Bone marrow (tissue), 2 donors: ENCODE measurements around the gene CBS.
"Not testable (repeated sequence)": the region's sequence is repeated elsewhere in the genome, so short reads cannot be mapped to it uniquely, and the experiment has no call there.

Experiments
- DNase-seq, 2 donors: peaks; one replicate each; lab custom pipeline; 2025; lab: John Stamatoyannopoulos, UW

The CBS gene

DNA sequence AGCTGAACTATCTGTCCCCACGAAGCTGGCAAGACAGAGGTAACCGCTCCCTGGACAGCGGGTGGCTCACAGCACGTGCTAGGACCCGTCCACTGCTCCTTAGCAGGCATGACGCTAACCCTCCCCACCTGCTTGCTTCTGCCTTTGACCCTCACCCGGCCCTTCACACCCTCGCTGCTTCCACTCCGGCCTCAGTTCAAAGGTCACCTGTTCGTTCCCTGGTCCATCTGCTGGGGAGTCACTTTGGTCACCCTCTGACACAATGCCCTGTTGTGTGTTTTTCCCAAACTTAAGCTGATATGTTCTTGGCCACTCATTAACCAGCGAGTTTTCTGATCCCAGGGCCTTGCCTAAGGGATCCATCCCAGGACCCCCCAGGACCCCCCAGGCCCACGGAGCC is 7.6 kb downstream of the CBS start:
- not testable (repeated sequence) for DNase-seq

DNA sequence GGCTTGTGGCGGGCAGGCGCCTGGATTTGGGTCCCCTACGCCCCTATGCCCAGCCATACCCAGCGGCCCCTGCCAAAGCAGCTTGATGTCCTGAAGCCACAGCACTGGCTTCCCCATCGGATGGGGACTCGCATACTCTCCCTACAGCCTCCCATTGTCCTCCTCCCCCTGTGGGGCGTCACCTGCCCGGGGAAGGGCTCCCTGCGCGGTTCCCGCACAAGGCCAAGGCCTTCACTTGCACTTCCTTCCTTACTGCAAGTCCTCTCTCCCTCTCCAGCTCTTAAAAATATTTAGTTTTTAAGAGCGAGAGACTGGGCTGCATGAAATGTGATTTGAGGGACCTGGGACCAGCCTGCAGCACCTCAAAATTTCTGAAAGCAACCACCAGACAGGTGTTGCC is 8.9 kb downstream of the CBS start:
- DNase-seq, result not testable (repeated sequence)

DNA sequence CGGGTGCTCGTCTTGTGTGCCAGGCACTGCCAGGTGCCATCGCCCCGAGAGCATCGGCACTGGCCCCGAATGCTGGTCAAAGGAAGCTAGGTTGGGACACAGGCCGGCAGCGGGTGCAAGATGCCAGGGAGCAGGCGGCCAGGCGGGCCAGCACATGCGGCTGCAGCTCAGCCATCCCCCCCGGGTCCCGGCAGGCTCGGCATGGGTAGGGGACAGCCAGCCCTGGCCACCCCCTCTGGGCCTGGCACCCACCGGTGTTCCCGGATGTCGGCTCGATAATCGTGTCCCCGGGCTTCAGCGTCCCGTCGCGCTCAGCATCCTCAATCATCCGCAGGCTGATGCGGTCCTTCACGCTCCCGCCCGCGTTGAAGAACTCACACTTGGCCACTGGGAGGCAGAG is 9.6 kb downstream of the CBS start:
- DNase-seq, result not testable (repeated sequence)

DNA sequence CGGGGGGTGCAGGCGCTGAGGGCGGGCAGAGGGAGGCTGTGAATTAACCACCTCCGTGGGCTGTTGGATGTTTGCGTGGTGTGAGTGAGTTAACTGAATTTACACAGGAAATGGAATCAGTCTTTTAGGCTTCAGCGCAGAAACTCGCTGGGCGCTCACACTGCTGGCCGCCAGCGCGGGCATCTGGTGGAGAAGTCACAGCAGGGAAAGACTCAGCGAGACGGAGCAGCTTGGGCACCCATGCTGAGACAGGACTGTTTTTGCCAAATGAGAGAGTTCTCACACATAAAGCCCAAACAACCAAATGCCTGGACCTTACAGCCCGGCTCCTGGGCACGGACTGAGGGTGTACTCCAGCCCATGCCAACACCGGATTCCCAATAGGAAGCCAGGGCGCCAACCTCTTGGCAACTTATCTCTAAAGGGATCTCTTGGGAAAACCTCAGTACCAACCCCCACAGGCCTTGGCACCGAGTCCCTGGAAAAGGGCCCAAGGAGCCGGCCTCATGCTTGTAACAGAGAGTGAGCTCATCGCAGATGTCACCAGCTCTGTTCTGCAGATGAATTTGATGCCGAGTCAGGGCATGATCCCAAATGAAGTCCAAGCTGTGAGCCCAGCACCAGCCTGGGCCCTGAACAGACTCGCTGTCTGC is 11.2 kb downstream of the CBS start:
- not testable (repeated sequence) for DNase-seq

DNA sequence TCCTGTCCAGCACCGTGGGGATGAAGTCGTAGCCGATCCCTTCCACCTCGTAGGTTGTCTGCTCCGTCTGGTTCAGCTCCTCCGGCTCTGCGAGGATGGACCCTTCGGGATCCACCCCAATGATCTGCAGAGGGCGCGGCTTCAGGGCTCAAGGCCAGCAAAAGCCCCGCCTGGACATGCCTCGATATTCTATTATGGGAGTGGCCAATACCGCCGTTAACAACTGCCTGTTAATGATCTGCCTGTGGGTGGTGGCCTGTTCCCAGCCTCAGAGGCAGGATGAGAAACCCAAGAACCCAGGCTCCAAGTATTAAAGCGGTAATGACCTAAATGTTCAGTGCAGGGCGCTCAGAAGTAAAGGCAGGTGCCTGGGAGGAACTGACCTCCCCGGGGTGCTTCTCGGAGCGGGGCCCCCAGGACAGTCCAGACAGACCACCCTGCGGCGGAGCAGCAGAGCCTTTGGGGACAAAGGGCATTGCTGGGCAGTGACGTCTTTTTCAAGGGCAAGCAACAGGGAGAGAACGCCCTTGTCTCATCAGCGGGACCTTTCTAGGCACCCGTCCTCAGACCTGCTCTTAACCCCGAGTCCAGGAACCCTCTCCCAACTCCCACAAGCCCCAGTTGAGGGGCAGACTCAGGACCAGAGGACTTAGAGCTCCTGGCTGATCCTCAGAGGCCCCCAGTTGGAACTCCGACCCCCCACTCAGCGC is 12.5 kb downstream of the CBS start:
- DNase-seq, result not testable (repeated sequence)

GRCh38 chr21:43053112-43053511 is 22.5 kb downstream of the CBS start:
- DNase-seq, result not testable (repeated sequence)

DNA sequence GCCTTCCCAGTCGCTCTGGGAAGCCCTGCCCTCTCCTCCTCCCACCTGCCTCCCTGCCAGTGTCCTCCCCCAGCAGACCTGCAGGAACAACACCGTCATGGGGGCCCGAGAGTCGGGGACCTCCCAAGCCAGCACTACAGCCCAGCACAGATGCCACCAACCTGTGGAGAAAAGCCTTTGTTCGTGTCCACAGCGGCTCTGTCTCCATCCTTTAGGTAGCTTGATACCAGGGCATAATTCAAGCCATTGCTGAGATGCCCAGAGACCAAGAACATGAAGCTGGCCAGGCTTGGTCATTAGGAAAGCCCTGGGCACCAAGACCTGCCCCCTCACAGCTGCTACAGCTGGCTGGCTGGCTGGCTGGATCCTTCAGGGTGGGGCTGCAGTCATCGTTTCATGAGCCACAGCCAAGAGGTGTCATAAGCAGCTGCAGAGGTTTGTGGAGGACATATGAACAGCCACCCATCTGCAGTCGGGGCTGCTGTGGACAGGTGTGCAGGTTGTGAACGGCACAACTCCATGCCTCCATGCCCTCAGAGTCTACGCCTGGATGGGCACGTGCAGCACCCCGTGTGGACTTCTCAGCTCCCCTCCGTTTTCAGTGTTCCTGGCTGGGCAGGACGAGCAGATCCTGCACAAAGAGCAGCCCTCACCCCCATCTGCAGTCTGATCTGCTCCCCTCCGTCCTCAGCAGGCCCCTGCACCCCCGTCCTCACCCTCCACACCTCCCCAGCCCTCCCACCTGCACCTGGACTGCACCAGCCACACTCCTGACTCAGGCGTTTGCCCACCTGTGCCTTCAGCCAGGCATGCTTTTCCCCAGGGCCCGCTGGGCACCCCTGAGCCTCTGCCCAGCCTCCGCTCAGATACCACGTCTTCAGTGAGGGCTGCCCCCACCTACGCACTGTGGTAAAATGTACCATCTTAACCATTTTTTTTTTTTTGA is 29.5 kb downstream of the CBS start:
- DNase-seq, result not testable (repeated sequence)

DNA sequence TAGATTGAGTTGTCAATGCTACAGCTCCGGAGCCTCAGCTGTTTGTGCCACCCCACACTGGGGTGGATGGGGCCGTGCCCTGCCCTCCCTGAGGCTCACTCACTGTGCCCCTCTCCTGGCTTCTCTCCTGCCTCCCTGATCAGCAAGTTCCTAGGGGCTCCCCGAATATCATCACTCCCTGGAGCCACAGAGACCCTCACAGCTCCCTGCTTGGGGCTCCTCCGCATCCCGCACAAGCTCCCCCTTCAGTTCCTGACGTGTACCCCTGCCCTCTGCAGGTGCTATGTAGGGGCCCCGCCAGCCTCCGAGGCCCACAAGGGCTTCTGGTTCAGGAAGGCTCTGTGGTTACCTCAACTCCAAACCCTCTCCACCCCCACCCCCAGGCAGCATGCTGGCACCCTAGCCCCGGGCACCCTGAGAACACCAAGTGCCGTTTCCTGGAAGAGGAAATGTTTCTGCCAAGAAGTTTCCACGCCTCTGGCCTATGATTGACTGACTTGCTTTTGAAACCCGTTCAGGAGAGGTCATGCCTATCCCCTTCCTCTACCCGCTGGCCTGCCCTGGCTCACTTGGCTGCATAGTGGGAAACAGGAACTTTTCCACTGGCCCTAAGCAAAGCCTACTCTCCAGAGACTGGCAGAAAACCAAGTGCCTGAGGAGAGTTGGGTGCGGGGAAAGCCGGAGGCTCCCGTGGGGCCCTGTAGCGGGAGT is 30.3 kb downstream of the CBS start:
- not testable (repeated sequence) for DNase-seq

DNA sequence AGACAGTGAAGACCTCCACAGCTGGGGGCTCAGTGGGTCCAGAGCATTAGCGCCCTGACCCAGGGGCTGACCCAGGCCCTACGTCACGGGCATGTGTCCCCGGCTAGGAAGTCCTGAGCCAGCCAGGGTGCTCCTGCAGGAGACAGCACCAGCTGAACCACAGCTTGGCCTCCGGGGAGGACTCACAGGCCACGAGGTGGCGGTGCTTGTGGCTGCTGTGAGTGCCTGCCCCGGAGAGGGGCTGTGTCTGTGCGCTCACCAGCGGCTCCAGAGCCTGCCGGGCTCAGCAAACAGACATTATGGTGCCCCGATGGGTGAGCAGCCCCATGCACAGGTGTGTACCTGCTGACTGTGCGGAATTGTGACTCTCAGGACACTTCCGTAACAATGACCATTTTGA is 31.1 kb downstream of the CBS start:
- not testable (repeated sequence) for DNase-seq

GRCh38 chr21:43043291-43043690 is 32.3 kb downstream of the CBS start:
- not testable (repeated sequence) for DNase-seq

DNA sequence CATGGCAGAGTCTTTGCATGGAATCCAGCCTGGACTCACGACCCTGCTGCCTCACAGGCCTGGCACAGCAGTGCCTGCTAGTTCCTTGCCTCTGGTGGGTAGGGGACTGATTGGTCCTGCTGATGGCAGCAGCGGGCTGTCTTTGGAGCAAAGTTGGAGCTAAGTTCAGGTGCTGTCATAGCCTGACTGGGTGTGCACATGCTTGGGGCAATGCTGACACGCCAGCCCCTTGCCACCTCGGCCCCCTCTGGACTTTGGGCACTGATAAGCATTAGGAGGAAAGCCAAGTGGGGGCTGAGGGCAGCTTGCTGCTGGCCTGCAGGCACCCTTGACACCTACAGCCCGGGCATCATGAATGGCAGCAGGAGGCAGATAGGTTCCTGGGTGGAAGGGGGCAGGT is 33.5 kb downstream of the CBS start:
- DNase-seq, result not testable (repeated sequence)

DNA sequence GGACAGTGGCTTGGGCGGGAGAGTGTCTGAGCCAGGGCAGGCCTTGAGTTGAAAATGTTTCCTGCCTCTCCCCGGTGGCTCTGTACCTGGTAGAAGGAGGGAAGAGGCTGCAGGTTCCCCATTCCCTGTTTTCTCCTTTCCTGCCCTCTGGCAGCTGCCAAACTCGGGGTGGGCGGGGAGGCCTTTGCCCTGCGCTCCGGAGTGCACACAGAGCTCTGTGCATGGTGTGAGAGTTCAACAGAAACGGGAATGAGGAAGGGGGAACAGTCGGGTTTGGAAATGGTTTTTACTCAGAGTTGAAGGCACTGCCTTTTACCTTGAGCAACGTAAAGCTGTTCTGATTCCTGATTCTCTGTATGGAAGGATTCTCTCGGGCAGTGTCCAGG is 37.0 kb downstream of the CBS start:
- not testable (repeated sequence) for DNase-seq

- not testable (repeated sequence) for DNase-seq
These were observed 37.5 kb downstream of the CBS start for GRCh38 chr21:43037918-43038658.

DNA sequence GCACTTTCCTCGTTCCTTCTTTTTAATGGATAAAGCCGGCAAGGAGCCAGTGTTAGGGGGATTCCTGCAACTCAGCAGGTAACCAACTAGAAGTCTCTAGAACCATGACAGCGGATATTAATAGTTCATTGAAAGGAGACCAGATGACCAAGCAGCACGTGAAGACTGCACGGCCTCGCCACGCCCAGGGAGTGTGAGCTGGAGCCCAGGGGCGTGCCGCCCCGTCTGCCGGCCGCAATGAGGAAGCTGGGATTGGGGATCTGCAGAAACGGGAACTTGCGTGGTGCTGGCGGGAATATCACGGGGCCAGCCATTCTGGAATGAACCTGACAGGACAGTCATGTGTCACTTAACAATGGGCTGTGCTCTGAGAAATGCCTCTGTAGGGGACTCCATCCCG is 38.7 kb downstream of the CBS start:
- not testable (repeated sequence) for DNase-seq

DNA sequence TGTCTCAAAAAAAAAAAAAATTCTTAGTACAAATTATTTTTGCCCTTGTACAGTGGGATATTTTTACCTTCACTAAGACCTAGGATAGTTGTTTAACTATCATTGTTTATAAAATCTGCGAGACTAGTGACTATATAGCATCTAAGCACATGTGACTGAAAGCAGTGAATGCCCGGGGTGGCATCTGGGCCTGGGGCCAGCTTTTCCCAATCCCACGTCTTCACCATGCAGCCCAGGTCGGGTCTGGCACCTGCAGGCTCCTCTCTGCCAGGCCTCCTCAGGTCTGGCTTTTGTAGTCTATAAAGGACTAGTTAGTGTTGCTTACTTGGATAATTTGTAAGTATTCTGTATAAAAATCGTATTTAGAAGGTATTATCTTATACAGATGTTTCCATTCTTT is 40.8 kb downstream of the CBS start:
- DNase-seq, result no peak

DNA sequence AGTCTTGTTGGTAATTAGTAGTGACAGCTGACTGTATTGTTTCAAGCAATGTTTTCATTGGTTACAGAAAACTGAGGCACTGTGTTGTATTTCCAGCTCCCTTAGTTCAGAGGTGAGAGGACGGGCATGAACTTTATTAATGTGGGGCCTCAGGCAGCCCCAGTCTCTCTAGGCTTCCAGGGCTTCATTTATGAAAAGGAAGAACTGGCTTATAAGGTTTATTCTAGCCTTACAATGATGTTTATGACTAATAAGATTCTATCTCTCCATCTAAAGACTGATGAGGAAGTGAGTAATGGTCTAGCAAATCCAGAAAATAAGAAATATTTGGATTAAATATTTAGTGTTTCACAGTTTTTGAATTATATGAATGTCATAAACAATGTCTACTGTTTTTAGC is 41.5 kb downstream of the CBS start:
- DNase-seq, result no peak

GRCh38 chr21:43031121-43031619 is 44.5 kb downstream of the CBS start:
- DNase-seq, result no peak

- no peak for DNase-seq
These were observed 45.9 kb downstream of the CBS start for GRCh38 chr21:43029785-43030184.

DNA sequence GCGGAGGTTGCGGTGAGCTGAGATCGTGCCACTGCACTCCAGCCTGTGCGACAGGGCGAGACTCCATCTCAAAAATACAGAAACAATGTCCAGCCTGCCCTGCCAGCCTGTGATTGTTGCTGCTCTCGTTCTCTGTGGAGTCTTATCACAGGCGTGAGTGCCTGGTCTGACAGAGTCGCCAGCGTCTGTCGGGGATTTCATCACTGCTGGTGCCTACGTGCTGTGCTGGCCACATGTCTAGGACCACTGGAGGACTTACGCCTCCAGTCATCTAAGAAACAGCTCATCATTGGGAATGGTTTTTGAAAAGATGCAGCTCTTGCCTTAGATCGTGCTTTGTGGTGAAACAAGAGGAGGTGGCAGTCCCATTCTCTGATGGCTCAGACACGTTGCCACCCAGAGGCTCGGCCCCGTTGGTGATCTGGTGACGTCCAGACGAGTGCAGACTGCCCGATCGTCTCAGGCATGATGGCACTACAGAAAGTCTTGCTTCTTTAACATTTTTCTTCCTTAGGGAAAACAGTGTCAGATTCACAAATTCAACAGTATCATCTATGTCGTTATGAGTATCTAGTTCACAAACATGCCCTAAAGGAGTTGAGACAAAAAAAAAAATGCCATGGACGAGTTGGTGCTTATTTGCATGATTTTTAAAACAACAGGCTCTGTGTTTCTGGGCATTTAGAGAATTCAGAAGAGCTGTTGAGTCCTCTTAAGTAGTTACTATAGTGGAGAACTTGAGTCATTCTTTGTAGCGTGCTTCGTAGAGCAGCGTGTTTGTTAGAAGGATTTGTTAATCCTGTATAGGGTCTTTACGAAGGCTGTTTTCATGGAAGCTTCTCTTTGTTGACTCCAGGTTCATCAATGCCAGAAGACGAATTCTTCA is 47.5 kb downstream of the CBS start:
- DNase-seq, result no peak

DNA sequence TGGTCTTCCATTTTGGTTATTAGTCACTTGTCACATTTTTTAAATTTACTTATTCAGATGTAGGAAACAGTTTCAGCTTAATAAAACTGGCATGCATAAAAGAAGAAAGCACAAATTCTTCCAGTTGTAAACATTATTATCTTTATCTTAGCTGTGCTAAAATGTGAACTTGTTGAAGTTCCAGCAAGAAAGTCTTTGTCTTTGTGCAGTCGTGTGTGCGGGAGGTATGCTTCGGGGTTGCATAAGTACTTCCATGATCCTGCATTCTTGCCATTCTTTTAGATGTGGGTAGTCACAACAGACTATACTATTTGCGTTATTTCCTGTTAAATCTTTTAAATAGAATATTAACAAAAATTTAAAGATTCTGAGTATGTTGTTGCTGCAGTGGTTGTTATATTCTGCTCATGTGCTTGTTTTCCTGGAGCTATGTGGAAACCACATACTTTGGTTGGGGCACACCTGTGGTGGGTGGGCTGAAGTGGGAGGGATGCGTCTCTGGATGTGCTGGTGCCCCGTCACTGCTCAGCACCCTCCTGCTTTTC is 49.9 kb downstream of the CBS start:
- no peak for DNase-seq
